H7 (cell line): Measurements from ENCODE around the gene TYMS. TPM values are rescaled to one million over a fixed set of nuclear protein-coding genes. Genes with fewer than 3 reads are reported as not detected.
A peak's percentile ranks its signal among the peaks of the same experiment; 100 is the strongest.

Experiments used
- DNase-seq: peaks from one replicate; pipeline ENCODE4 v3.0.0; 2012
- H3K27me3 ChIP-seq: 2 replicates; pipeline ENCODE4 v1.6.0; 2011; ENCODE audit warnings: mild to moderate bottlenecking, low read length; ENCODE audit not compliant: control insufficient read depth, insufficient read depth
- H3K36me3 ChIP-seq: replicated peaks from 2 replicates; pipeline ENCODE4 v1.5.1; 2011; ENCODE audit warnings: low read length; ENCODE audit not compliant: control insufficient read depth, insufficient read depth
- H3K4me3 ChIP-seq: 2 replicates; pipeline ENCODE4 v1.5.1; 2011; ENCODE audit warnings: low read depth, mild to moderate bottlenecking, control low read depth, low read length, moderate library complexity; ENCODE audit not compliant: insufficient read depth
- total RNA-seq: library from RNA; depleted of rRNA; stranded (reverse); fragments of >200 nt; shearing (Covaris generic); gene quantifications from 2 replicates; pipeline ENCODE4 v1.2.3, GENCODE V29; 2014

TYMS gene
- total RNA-seq, 1 experiment from 2014 or later = 44.8 TPM

DNA sequence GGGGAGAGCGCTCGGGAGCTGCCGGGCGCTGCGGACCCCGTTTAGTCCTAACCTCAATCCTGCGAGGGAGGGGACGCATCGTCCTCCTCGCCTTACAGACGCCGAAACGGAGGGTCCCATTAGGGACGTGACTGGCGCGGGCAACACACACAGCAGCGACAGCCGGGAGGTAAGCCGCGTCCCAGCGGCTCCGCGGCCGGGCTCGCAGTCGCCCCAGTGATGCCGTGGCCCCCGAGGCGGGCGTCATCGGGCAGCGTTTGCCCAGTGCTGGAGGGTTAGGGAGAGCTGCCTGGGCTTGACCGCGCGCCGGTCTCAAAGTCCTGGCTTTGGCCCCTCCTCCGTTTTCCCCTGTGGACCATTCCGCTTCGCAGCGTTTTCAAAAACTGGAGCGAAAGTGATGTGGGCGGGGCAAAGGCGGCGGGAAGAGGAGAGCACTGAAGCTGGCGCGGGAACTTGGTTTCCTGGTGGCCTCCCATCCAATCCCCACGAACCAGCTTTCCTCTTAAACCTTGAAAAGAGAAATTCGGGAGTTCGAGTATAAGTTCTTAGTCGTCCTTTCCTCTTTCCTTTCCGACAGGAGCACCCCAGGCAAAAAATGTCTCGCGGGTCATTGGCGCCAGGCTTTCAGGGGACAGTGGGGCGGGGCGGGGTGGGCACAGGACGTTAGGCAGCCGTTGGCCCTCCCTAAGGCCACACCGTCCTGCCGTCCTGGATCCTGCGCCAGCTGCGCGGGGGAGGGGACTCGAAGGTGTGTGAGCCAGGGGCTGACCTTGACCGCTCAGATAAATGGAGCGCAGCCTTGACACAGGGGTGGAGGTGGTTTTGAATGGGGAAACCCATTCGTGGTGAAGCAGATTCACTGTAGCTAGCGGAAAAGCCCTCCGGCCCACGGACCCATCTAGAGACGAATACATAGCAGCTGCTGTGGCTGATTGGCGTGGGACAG lies 821 bp downstream of the TYMS start:
- Histone ChIP-seq H3K36me3 (peaks cover 12% of the 10 kb centered on the region), H3K27me3 (no peaks in the 10 kb centered on the region), H3K4me3 (peak overlapping the region; percentile 95)
- DNase-seq = peak; percentile 90

DNA sequence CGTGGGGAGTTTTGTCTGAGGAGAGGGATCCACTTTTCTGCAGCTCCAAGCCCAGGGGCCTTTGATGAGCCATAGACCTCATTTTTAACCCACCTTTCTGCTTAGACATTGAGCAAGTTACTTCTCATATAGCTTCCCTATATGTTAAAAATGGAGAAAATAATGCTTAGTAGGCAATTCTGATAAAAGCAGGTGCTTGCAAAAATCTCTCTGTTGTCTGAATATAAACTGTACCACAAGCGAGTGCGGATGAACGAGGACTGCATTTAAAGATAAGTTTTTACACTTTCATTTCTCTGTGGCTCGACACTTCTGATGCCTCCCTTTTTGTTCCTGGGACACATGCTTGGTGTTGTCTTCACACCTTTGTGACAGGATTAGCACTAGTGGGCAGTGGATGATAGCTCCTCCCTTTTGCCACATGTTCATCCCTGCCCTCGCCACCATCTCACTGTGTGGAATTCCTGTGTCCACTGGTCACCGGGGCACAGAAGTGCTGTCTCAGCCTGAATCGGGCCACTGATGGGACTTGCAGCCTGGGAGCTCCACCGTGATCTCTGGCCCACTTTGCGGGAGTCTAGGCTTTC lies 1.6 kb downstream of the TYMS start:
- no peak for DNase-seq
- peak overlapping the region; percentile 95 for H3K4me3 ChIP-seq
- H3K27me3 ChIP-seq = no peaks in the 10 kb centered on the region
- peaks cover 12% of the 10 kb centered on the region for H3K36me3 ChIP-seq

DNA sequence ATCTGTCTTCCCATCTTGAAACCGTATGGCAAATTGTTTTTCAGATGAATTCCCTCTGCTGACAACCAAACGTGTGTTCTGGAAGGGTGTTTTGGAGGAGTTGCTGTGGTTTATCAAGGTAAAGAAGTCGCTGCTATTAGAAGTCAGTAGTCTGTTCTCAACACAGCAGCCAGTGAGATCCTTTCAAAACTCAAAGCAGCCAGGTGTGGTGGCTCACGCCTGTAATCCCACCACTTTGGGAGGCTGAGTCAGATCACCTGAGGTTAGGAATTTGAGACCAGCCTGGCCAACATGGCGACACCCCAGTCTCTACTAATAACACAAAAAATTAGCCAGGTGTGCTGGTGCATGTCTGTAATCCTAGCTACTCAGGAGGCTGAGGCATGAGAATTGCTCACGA lies 2.1 kb downstream of the TYMS start:
- H3K36me3 ChIP-seq = peaks cover 12% of the 10 kb centered on the region
- no peaks in the 10 kb centered on the region for H3K27me3 ChIP-seq
- no peak overlapping the region for H3K4me3 ChIP-seq
- no peak for DNase-seq

DNA sequence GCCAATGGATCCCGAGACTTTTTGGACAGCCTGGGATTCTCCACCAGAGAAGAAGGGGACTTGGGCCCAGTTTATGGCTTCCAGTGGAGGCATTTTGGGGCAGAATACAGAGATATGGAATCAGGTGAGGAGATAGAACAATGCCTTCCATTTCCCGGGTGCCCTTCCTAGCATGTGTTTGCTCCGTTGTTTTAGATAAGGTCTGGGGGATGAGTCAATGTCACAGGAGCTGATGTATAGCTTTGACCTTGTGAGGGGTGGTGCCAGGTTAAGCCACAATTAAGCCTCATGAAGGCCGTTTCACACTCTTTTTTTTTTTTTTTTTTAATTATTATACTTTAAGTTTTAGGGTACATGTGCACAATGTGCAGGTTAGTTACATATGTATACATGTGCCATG lies 4.7 kb downstream of the TYMS start:
- peaks cover 12% of the 10 kb centered on the region for H3K36me3 ChIP-seq
- DNase-seq = no peak
- no peaks in the 10 kb centered on the region for H3K27me3 ChIP-seq
- H3K4me3 ChIP-seq = no peak overlapping the region

DNA sequence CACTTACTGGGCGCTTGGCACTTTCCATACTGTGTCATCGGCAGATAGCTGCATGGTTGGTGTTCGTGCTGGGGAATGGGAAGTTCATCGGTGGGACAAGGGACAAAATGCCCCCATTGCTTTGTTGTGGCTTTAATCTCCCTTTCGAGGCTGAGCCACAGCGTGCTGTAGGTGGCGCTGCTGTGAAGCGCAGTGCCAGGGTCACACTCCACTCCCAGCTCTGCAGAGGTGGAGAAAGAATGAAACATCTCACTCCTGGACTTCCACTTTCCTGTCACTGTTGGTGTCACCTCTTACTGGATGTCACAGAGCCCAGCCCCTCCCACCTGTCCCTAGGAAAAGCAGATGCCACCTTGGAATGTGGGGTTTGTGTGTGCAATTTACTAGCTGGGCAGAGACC lies 8.7 kb downstream of the TYMS start:
- peak; percentile 64 for DNase-seq
- Histone ChIP-seq H3K36me3 (peaks cover 15% of the 10 kb centered on the region), H3K4me3 (no peak overlapping the region), H3K27me3 (no peaks in the 10 kb centered on the region)

DNA sequence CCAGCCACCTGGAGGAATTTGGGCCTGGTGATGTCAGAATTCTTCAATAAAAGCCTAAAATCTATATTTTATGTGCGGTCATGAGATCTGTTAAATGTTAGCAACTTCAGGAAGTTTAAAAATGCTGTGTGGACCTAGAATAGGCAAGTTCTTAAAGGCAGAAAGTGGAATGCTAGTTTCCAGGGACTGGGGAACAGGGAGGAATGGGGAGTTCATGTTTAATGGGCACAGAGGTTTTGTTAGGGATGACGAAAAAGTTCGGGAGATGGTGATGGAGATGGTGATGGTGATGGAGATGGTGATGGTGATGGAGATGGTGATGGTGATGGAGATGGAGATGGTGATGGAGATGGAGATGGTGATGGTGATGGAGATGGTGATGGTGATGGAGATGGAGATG lies 9.2 kb downstream of the TYMS start:
- no peaks in the 10 kb centered on the region for H3K27me3 ChIP-seq
- no peak for DNase-seq
- no peak overlapping the region for H3K4me3 ChIP-seq
- peaks cover 20% of the 10 kb centered on the region for H3K36me3 ChIP-seq

DNA sequence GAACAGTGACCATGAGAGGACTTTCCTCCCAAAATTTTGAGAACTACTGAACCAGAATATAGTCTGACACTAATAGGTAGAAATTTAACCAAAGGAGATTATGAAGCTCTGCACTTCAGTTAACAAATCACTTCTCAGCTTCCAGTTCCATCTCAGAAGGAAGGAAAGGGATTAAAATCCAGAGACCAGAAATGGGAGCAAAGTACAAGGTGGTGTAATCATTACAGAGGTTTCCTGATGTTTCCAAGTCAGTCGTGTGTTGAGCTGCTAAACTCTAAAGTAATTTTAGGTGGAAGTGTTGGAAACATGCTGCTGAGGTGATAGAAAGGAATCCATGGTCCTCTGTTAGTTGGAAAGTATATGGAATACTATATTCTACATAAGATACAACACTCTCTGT lies 10.8 kb downstream of the TYMS start:
- Histone ChIP-seq H3K36me3 (peaks cover 21% of the 10 kb centered on the region), H3K27me3 (no peaks in the 10 kb centered on the region), H3K4me3 (no peak overlapping the region)
- no peak for DNase-seq

DNA sequence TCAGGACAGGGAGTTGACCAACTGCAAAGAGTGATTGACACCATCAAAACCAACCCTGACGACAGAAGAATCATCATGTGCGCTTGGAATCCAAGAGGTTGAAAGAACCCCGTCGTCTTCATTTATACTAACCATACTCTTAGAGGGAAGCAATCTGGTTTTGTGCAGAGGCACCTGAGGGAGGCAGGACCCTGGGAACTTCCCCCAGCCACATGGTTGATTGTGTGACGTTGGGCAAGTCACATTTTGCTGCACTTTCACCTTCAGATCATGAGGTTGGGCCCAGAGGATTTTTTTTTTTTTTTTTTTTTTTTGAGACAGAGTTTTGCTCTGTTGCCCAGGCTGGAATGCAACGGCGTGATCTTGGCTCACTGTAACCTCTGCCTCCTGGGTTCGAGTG lies 11.6 kb downstream of the TYMS start:
- H3K36me3 ChIP-seq = peaks cover 21% of the 10 kb centered on the region
- no peak overlapping the region for H3K4me3 ChIP-seq
- DNase-seq = no peak
- no peaks in the 10 kb centered on the region for H3K27me3 ChIP-seq

DNA sequence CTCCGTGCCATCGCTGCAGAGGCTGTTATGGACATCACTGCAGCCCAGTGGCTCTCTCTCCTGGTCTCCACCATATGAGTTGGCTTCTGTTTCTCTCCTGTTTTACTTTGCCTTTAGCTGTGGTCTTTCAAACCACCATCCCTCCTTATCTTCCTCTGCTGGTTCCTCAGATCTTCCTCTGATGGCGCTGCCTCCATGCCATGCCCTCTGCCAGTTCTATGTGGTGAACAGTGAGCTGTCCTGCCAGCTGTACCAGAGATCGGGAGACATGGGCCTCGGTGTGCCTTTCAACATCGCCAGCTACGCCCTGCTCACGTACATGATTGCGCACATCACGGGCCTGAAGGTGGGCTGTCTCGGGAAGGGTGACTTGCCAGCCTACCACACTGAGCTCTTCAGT lies 13.1 kb downstream of the TYMS start:
- DNase-seq = no peak
- Histone ChIP-seq H3K4me3 (no peak overlapping the region), H3K36me3 (peaks cover 24% of the 10 kb centered on the region), H3K27me3 (no peaks in the 10 kb centered on the region)

DNA sequence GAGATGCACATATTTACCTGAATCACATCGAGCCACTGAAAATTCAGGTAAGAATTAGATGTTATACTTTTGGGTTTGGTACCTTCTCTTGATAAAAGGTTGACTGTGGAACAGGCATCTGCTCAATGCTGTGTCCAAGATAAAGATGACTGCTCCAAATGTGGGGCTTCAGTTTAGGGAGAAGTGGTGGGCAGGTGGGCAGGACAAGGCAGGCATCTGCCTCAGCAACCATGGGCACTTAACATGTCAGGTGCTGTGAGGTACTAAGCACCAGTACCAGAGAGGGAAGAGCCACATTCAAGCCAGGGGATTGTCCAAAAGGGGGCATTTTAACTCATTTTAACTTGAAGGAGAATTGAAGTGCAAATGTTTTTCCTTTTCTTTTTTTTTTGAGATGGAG lies 14.0 kb downstream of the TYMS start:
- no peak for DNase-seq
- peaks cover 24% of the 10 kb centered on the region for H3K36me3 ChIP-seq
- H3K4me3 ChIP-seq = no peak overlapping the region
- no peaks in the 10 kb centered on the region for H3K27me3 ChIP-seq

DNA sequence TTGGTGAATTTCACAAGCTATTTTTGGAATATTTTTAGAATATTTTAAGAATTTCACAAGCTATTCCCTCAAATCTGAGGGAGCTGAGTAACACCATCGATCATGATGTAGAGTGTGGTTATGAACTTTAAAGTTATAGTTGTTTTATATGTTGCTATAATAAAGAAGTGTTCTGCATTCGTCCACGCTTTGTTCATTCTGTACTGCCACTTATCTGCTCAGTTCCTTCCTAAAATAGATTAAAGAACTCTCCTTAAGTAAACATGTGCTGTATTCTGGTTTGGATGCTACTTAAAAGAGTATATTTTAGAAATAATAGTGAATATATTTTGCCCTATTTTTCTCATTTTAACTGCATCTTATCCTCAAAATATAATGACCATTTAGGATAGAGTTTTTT lies 15.9 kb downstream of the TYMS start:
- Histone ChIP-seq H3K27me3 (no peaks in the 10 kb centered on the region), H3K36me3 (peaks cover 31% of the 10 kb centered on the region), H3K4me3 (no peak overlapping the region)
- DNase-seq = no peak

DNA sequence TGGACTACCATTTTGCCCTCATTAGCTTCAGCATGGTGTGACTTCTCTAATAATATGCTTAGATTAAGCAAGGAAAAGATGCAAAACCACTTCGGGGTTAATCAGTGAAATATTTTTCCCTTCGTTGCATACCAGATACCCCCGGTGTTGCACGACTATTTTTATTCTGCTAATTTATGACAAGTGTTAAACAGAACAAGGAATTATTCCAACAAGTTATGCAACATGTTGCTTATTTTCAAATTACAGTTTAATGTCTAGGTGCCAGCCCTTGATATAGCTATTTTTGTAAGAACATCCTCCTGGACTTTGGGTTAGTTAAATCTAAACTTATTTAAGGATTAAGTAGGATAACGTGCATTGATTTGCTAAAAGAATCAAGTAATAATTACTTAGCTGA lies 16.3 kb downstream of the TYMS start:
- no peaks in the 10 kb centered on the region for H3K27me3 ChIP-seq
- H3K4me3 ChIP-seq = no peak overlapping the region
- DNase-seq = no peak
- peaks cover 32% of the 10 kb centered on the region for H3K36me3 ChIP-seq

DNA sequence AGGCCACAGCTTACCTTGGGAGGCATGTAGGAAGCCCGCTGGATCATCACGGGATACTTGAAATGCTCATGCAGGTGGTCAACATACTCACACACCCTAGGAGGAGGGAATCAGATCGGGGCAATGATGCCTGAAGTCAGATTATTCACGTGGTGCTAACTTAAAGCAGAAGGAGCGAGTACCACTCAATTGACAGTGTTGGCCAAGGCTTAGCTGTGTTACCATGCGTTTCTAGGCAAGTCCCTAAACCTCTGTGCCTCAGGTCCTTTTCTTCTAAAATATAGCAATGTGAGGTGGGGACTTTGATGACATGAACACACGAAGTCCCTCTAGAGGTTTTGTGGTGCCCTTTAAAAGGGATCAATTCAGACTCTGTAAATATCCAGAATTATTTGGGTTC lies 17.9 kb downstream of the TYMS start:
- DNase-seq = no peak
- no peaks in the 10 kb centered on the region for H3K27me3 ChIP-seq
- H3K4me3 ChIP-seq = no peak overlapping the region
- peaks cover 27% of the 10 kb centered on the region for H3K36me3 ChIP-seq

DNA sequence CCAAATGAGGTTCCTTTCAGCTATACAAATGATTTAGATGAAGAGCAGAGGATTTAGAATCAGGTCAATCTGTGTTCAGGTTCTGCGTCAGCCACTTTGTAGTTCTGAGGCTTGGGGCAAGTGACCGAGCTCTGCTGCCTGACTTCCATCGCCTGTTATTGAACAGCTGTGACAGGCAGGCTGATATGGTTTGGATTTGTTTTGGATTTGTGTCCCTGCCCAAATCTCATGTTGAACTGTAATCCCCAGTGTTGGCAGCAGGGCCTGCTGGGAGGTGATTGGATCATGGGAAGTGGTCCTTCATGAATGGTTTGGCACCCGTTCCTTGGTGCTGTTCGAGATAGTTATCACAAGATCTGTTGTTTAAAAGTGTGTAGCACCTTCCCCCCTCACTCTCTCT lies 18.6 kb downstream of the TYMS start:
- Histone ChIP-seq H3K4me3 (no peak overlapping the region), H3K27me3 (no peaks in the 10 kb centered on the region), H3K36me3 (peaks cover 21% of the 10 kb centered on the region)
- DNase-seq = no peak

DNA sequence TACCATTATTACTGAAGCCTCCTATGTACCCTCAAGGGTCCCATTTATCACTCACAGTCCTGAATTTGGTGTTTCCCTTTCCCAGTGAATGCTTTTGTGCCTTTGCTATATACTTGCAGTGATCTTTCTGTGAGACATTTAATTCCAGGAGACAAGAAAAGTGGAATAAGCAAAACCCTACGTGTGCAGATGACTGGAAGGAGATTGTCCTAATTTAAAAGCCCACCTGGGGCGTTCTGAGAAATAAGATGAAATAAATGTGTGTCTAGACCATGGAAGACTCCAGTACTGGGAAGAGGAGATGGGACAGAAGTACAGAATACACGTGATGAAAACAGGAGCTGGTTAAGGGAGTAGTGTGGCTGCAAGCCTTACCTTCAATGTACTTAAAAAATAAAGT lies 19.3 kb downstream of the TYMS start:
- DNase-seq = no peak
- peaks cover 18% of the 10 kb centered on the region for H3K36me3 ChIP-seq
- no peak overlapping the region for H3K4me3 ChIP-seq
- no peaks in the 10 kb centered on the region for H3K27me3 ChIP-seq
